HepG2 (cell line): ENCODE data around the gene SEMA6D. TPM values are rescaled to one million over a fixed set of nuclear protein-coding genes. Genes with fewer than 3 reads are reported as not detected.

ENCODE experiments used
- ATAC-seq: fragments of 200-7000 bp; cut with Tn5 transposase; 3 replicates; pipeline ENCODE4 v1.9.1; 2020; ENCODE audit warnings: mild to moderate bottlenecking, moderate library complexity
- BruUV-seq: library from RNA; stranded (reverse); fragments of 400-500 nt; replicated peaks from 2 replicates; lab custom pipeline; 2021; lab: Mats Ljungman, UMichigan
- CTCF ChIA-PET: fragments of 300-600 bp; formaldehyde crosslinking; extraction: SDS; loops from one replicate; lab custom pipeline; 2021; ENCODE audit warnings: low total read pairs, inconsistent platforms, low intra/inter-chr PET ratio; lab: Yijun Ruan, JAX
- POLR2A ChIA-PET: fragments of 350-600 bp; sonication (Branson Sonifier 250); formaldehyde crosslinking; loops from one replicate; lab custom pipeline; 2020; ENCODE audit warnings: antibody characterized with exemption, inconsistent platforms; lab: Yijun Ruan, JAX
- DNase-seq: peaks from one replicate; pipeline ENCODE4 v3.0.0-alpha.2; 2015; ENCODE audit warnings: low spot score
- FAIRE-seq: peaks from 3 replicates; lab custom pipeline; 2011; peaks lifted over from hg19 to GRCh38; lab: Jason Lieb, UNC
- H2AFZ ChIP-seq: one replicate; pipeline ENCODE4 v1.6.1; 2011; ENCODE audit warnings: low read length, inconsistent platforms
- H3K27ac ChIP-seq: fragments of 300-600 bp; 3 replicates; pipeline ENCODE4 v1.8.0; 2011; ENCODE audit warnings: mixed run types, mild to moderate bottlenecking, mixed read lengths, low read length, inconsistent platforms; ENCODE audit not compliant: insufficient read depth; ENCODE audit errors: extremely low read length
- H3K27me3 ChIP-seq, 2 experiments: fragments of 200-600 bp in 1 of 2; 2 replicates in 1 of 2; 3 replicates in 1 of 2; pipeline versions ENCODE4 v1.6.0 to v1.8.0; 2011; ENCODE audit warnings: low read length in 2 of 2, mild to moderate bottlenecking in 2 of 2, moderate library complexity in 2 of 2, inconsistent platforms in 1 of 2; ENCODE audit not compliant: insufficient read depth in 2 of 2, control insufficient read depth in 1 of 2
- H3K36me3 ChIP-seq, 2 experiments: fragments of 200-600 bp in 1 of 2; replicated peaks in 1 of 2; 2 replicates in 1 of 2; 3 replicates in 1 of 2; pipeline versions ENCODE4 v1.5.1 to v1.8.0; 2011; ENCODE audit warnings: low read length in 2 of 2, inconsistent platforms in 1 of 2; ENCODE audit not compliant: insufficient read depth in 2 of 2, control insufficient read depth in 1 of 2
- H3K4me1 ChIP-seq: 2 replicates; pipeline ENCODE4 v1.5.1; 2012; ENCODE audit warnings: low read length, inconsistent platforms; ENCODE audit not compliant: insufficient read depth
- H3K4me2 ChIP-seq: 2 replicates; pipeline ENCODE4 v1.6.0; 2011; ENCODE audit warnings: low read depth, low read length, inconsistent platforms
- H3K4me3 ChIP-seq, 3 experiments: fragments of 200-600 bp in 1 of 3; sonication (generic), shearing (Covaris generic) in 1 of 3; replicated peaks in 1 of 3; 2 replicates each; pipeline ENCODE4 v1.5.1; 2011 to 2016; ENCODE audit warnings: low read length in 3 of 3, inconsistent platforms in 2 of 3, low read depth in 2 of 3, mild to moderate bottlenecking in 2 of 3, control low read depth in 1 of 3, mixed read lengths in 1 of 3; ENCODE audit not compliant: insufficient read depth in 1 of 3
- H3K79me2 ChIP-seq: one replicate; pipeline ENCODE4 v1.6.1; 2011; ENCODE audit warnings: low read length, inconsistent platforms; ENCODE audit not compliant: insufficient read depth
- H3K9ac ChIP-seq: 2 replicates; pipeline ENCODE4 v1.6.0; 2011; ENCODE audit warnings: mild to moderate bottlenecking, low read depth, low read length, inconsistent platforms; ENCODE audit not compliant: insufficient read depth
- H3K9me3 ChIP-seq: 2 replicates; pipeline ENCODE4 v1.5.1; 2012; ENCODE audit warnings: mild to moderate bottlenecking, low read length
- H4K20me1 ChIP-seq: 2 replicates; pipeline ENCODE4 v1.6.0; 2011; ENCODE audit warnings: inconsistent platforms, mild to moderate bottlenecking, low read length, moderate library complexity; ENCODE audit not compliant: insufficient read depth
- HDAC2 ChIP-seq: sonication (generic); formaldehyde crosslinking; IDR thresholded peaks from 2 replicates; pipeline ENCODE4 v1.4.0; 2020; ENCODE audit warnings: missing genetic modification reagents
- MLXIP ChIP-seq: sonication (generic); formaldehyde crosslinking; IDR thresholded peaks from 2 replicates; pipeline ENCODE4 v1.9.0; 2021; ENCODE audit warnings: missing genetic modification reagents, borderline replicate concordance
- RBAK ChIP-seq: sonication (generic); formaldehyde crosslinking; IDR thresholded peaks from 2 replicates; pipeline ENCODE4 v1.5.1; 2020; ENCODE audit warnings: mild to moderate bottlenecking, missing genetic modification reagents
- TCF7 ChIP-seq: sonication (generic); IDR thresholded peaks from 2 replicates; pipeline ENCODE4 v1.6.1; 2016; ENCODE audit warnings: antibody characterized with exemption, low read depth
- TP53 ChIP-seq: sonication (generic); formaldehyde crosslinking; conservative IDR thresholded peaks from 2 replicates; pipeline ENCODE4 v1.4.0; 2020; ENCODE audit warnings: missing genetic modification reagents
- ZKSCAN5 ChIP-seq: sonication (generic); formaldehyde crosslinking; IDR thresholded peaks from 2 replicates; pipeline ENCODE4 v1.5.1; 2020; ENCODE audit warnings: mild to moderate bottlenecking, missing genetic modification reagents
- ZNF276 ChIP-seq: sonication (generic); formaldehyde crosslinking; IDR thresholded peaks from 2 replicates; pipeline ENCODE4 v1.4.0; 2020; ENCODE audit warnings: mild to moderate bottlenecking, low read depth, missing genetic modification reagents
- ZNF460 ChIP-seq: sonication (generic); formaldehyde crosslinking; IDR thresholded peaks from 2 replicates; pipeline ENCODE4 v1.5.1; 2020; ENCODE audit warnings: missing genetic modification reagents, mild to moderate bottlenecking, borderline replicate concordance
- ZNF607 ChIP-seq: sonication (generic); formaldehyde crosslinking; IDR thresholded peaks from 2 replicates; pipeline ENCODE4 v1.5.1; 2020; ENCODE audit warnings: missing genetic modification reagents, mild to moderate bottlenecking, borderline replicate concordance
- ZNF782 ChIP-seq: sonication (generic); formaldehyde crosslinking; IDR thresholded peaks from 2 replicates; pipeline ENCODE4 v1.4.0; 2020; ENCODE audit warnings: missing genetic modification reagents, mild to moderate bottlenecking, borderline replicate concordance
- ZNF850 ChIP-seq: sonication (generic); formaldehyde crosslinking; conservative IDR thresholded peaks from 2 replicates; pipeline ENCODE4 v1.9.0; 2021; ENCODE audit warnings: mild to moderate bottlenecking, missing genetic modification reagents
- WGBS: methylation state at CpG from one replicate; pipeline ENCODE4 v1.1.6; 2017; ENCODE audit warnings: low lambda C conversion rate; 5-methylcytosine and 5-hydroxymethylcytosine counted together
- in situ Hi-C: cut with HindIII; loops from 2 replicates; pipeline ENCODE4 v1.10.0; 2017; ENCODE audit warnings: low pct_unique_long_range_greater_than_20kb; ENCODE audit not compliant: extremely low pct_ligation_motif_present
- intact Hi-C: fragments of 100-400 bp; cut with micrococcal nuclease; formaldehyde crosslinking; loops from one replicate; pipeline ENCODE4 v1.10.0; 2022; ENCODE audit not compliant: unreplicated experiment
- polyA plus RNA-seq, 8 experiments: library from polyadenylated mRNA; depleted of rRNA in 3 of 8; stranded (reverse) in 7 of 8; unstranded in 1 of 8; fragments of >200 nt; fragmentation: Illumina TruSeq in 4 of 8; extraction: Trizol in 4 of 8; gene quantifications; 2 replicates each; pipeline versions ENCODE4 v1.2.1 to v1.2.3, GENCODE V29; 2011 to 2016; ENCODE audit warnings: low read depth in 4 of 8, missing spikeins in 1 of 8, mixed read lengths in 1 of 8; ENCODE audit not compliant: insufficient read depth in 1 of 8
- total RNA-seq, 5 experiments: library from RNA; depleted of rRNA; stranded (reverse); fragments of >200 nt; fragmentation: Illumina TruSeq; extraction: Trizol; gene quantifications; 2 replicates each; pipeline ENCODE4 v1.2.3, GENCODE V29; 2016; ENCODE audit warnings: low read depth in 1 of 5
- TF ChIP-seq, protein P1 (sequence below): sonication (generic); formaldehyde crosslinking; IDR thresholded peaks from 2 replicates; pipeline ENCODE4 v1.4.0; 2020; ENCODE audit warnings: missing genetic modification reagents, mild to moderate bottlenecking, borderline replicate concordance
- TF ChIP-seq, protein P2 (sequence below): sonication (generic); formaldehyde crosslinking; IDR thresholded peaks from 2 replicates; pipeline ENCODE4 v1.5.0; 2020; ENCODE audit warnings: mild to moderate bottlenecking, missing genetic modification reagents
- TF ChIP-seq, protein P3 (sequence below): sonication (generic); formaldehyde crosslinking; IDR thresholded peaks from 2 replicates; pipeline ENCODE4 v1.8.0; 2022; ENCODE audit warnings: mild to moderate bottlenecking, missing genetic modification reagents, borderline replicate concordance

The SEMA6D gene
- total and polyA plus RNA-seq, 2 of the 13 experiments (the other 11 are each of a cell fraction or from before 2014, with no cell fraction given): not detected

DNA sequence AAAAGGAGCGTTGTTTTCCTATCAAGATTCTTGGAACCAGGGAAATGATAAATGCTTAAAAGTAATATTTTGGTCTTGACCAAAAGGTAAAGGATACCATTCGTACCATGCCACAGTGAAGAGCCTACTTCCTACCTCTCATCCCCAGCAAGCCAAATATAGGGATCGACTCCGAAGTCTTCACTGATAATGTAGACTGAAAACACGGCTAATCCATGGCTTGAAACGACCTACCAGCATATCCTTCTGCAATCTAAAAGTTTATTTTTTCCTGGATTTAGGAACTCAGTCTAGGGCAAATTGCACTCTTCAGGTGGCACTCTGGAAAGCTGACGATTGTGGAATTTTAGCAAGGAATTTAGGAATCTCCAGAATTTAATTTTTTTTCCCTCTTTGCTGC is 1.9 kb upstream of the SEMA6D start:
- Histone ChIP-seq H3K4me2 (no peak overlapping the region), H3K4me1 (no peaks in the 10 kb centered on the region), H4K20me1 (no peaks in the 10 kb centered on the region), H3K9me3 (no peaks in the 10 kb centered on the region), H2AFZ (no peak overlapping the region), H3K27ac (no peak overlapping the region), H3K9ac (no peak overlapping the region), H3K27me3 (peaks cover 2 to 34% of the 10 kb centered on the region in 2 experiments; a peak in 3 of 5 replicates), H3K79me2 (no peaks in the 10 kb centered on the region), H3K4me3 (no peak overlapping the region), H3K36me3 (no peaks in the 10 kb centered on the region)
- POLR2A ChIA-PET: no interaction called here
- intact Hi-C loops: no loop called here
- 16% methylated on average over 7 of the region's 7 CpGs for WGBS
- CTCF ChIA-PET: no interaction called here
- FAIRE-seq (no peak), ATAC-seq (no peak), DNase-seq (no peak)
- in situ Hi-C loops: no loop called here
- no TSS peak for BruUV-seq
- TF ChIP-seq, protein P1, sequence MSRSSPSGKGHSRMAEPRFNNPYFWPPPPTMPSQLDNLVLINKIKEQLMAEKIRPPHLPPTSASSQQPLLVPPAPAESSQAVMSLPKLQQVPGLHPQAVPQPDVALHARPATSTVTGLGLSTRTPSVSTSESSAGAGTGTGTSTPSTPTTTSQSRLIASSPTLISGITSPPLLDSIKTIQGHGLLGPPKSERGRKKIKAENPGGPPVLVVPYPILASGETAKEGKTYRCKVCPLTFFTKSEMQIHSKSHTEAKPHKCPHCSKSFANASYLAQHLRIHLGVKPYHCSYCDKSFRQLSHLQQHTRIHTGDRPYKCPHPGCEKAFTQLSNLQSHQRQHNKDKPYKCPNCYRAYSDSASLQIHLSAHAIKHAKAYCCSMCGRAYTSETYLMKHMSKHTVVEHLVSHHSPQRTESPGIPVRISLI: no peak
- TF ChIP-seq HDAC2 (CRISPR knock-in tag) (no peak), ZNF850 (no peak), TP53 (CRISPR knock-in tag) (no peak), RBAK (no peak), ZNF460 (CRISPR knock-in tag) (no peak), ZNF607 (CRISPR knock-in tag) (no peak), ZKSCAN5 (no peak), MLXIP (no peak), ZNF782 (no peak), TCF7 (no peak), ZNF276 (CRISPR knock-in tag) (no peak)
- TF ChIP-seq, protein P2, sequence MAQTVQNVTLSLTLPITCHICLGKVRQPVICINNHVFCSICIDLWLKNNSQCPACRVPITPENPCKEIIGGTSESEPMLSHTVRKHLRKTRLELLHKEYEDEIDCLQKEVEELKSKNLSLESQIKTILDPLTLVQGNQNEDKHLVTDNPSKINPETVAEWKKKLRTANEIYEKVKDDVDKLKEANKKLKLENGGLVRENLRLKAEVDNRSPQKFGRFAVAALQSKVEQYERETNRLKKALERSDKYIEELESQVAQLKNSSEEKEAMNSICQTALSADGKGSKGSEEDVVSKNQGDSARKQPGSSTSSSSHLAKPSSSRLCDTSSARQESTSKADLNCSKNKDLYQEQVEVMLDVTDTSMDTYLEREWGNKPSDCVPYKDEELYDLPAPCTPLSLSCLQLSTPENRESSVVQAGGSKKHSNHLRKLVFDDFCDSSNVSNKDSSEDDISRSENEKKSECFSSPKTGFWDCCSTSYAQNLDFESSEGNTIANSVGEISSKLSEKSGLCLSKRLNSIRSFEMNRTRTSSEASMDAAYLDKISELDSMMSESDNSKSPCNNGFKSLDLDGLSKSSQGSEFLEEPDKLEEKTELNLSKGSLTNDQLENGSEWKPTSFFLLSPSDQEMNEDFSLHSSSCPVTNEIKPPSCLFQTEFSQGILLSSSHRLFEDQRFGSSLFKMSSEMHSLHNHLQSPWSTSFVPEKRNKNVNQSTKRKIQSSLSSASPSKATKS (CRISPR knock-in tag): no peak
- TF ChIP-seq, protein P3, sequence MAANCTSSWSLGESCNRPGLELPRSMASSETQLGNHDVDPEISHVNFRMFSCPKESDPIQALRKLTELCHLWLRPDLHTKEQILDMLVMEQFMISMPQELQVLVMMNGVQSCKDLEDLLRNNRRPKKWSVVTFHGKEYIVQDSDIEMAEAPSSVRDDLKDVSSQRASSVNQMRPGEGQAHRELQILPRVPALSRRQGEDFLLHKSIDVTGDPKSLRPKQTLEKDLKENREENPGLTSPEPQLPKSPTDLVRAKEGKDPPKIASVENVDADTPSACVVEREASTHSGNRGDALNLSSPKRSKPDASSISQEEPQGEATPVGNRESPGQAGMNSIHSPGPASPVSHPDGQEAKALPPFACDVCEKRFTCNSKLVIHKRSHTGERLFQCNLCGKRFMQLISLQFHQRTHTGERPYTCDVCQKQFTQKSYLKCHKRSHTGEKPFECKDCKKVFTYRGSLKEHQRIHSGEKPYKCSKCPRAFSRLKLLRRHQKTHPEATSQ (CRISPR knock-in tag): no peak
